ENCODE data around the gene ENDOD1. TPM values are rescaled to one million over a fixed set of nuclear protein-coding genes. Genes with fewer than 3 reads are reported as not detected.
"Not testable (repeated sequence)": the region's sequence is repeated elsewhere in the genome, so short reads cannot be mapped to it uniquely, and the experiment has no call there.

The ENDOD1 gene
- polyA plus RNA-seq, 1 experiment: 12.1 TPM

- DNase-seq (ENCODE audit: low read depth, low spot score): no peak
- H3K9me3 ChIP-seq (ENCODE audit: control insufficient read depth, insufficient read depth, low read length): no peaks in the 10 kb centered on the region
- H3K27ac ChIP-seq (ENCODE audit: low read depth, low read length): no peak overlapping the region
- no peak overlapping the region for H3K4me3 ChIP-seq (ENCODE audit: low read depth, low read length)
- POLR2A ChIA-PET: no interaction called here
- no peak for TF ChIP-seq CTCF (IDR thresholded peaks at IDR 0.05; ENCODE audit: low read depth, low read length)
- H3K27me3 ChIP-seq (ENCODE audit: control insufficient read depth, insufficient read depth, low read length): no peaks in the 10 kb centered on the region
- CTCF ChIA-PET: no interaction called here
Measured at GRCh38 chr11:95134491-95134890, 44.8 kb downstream of the ENDOD1 start.

- CTCF ChIA-PET: no interaction called here
- Histone ChIP-seq H3K9me3 (ENCODE audit: control insufficient read depth, insufficient read depth, low read length) (no peaks in the 10 kb centered on the region), H3K27ac (ENCODE audit: low read depth, low read length) (no peak overlapping the region), H3K4me3 (ENCODE audit: low read depth, low read length) (no peak overlapping the region), H3K27me3 (ENCODE audit: control insufficient read depth, insufficient read depth, low read length) (peaks cover 2% of the 10 kb centered on the region)
- no peak for TF ChIP-seq CTCF (IDR thresholded peaks at IDR 0.05; ENCODE audit: low read depth, low read length)
- POLR2A ChIA-PET: no interaction called here
- no peak for DNase-seq (ENCODE audit: low read depth, low spot score)
Measured at GRCh38 chr11:95135155-95135554, 45.5 kb downstream of the ENDOD1 start.

- Histone ChIP-seq H3K9me3 (ENCODE audit: control insufficient read depth, insufficient read depth, low read length) (no peaks in the 10 kb centered on the region), H3K27ac (ENCODE audit: low read depth, low read length) (no peak overlapping the region), H3K27me3 (ENCODE audit: control insufficient read depth, insufficient read depth, low read length) (peaks cover 5% of the 10 kb centered on the region), H3K4me3 (ENCODE audit: low read depth, low read length) (no peak overlapping the region)
- no peak for TF ChIP-seq CTCF (IDR thresholded peaks at IDR 0.05; ENCODE audit: low read depth, low read length)
- CTCF ChIA-PET: interaction anchor here (0.6 to 1.8 kb wide), 3 partner anchors 67 to 1970 kb away, joined by 3 to 13 read pairs (median 4); no protein-coding TSS in a partner anchor
- POLR2A ChIA-PET: no interaction called here
- DNase-seq (ENCODE audit: low read depth, low spot score): no peak
Measured at GRCh38 chr11:95135880-95136279, 46.2 kb downstream of the ENDOD1 start.

- DNase-seq (ENCODE audit: low read depth, low spot score); POLR2A ChIA-PET; H3K27ac ChIP-seq (ENCODE audit: low read depth, low read length); H3K27me3 ChIP-seq (ENCODE audit: control insufficient read depth, insufficient read depth, low read length); H3K9me3 ChIP-seq (ENCODE audit: control insufficient read depth, insufficient read depth, low read length); H3K4me3 ChIP-seq (ENCODE audit: low read depth, low read length): not testable (repeated sequence)
- CTCF ChIA-PET: interaction anchor here (0.9 to 1.8 kb wide), 5 partner anchors 67 to 1289 kb away, joined by 3 to 13 read pairs (median 3); partner anchors contain the start of gene SRSF8
Measured at GRCh38 chr11:95136747-95137146, 47.1 kb downstream of the ENDOD1 start.

- no peaks in the 10 kb centered on the region for H3K9me3 ChIP-seq (ENCODE audit: control insufficient read depth, insufficient read depth, low read length)
- TF ChIP-seq CTCF (IDR thresholded peaks at IDR 0.05; ENCODE audit: low read depth, low read length): no peak
- ChIA-PET POLR2A (no interaction called here), CTCF (interaction anchor here (0.9 to 1.8 kb wide), 5 partner anchors 68 to 1289 kb away, joined by 3 to 13 read pairs (median 3); partner anchors contain the start of gene SRSF8)
- H3K4me3 ChIP-seq (ENCODE audit: low read depth, low read length): no peak overlapping the region
- peaks cover 5% of the 10 kb centered on the region for H3K27me3 ChIP-seq (ENCODE audit: control insufficient read depth, insufficient read depth, low read length)
- DNase-seq (ENCODE audit: low read depth, low spot score): no peak
- H3K27ac ChIP-seq (ENCODE audit: low read depth, low read length): no peak overlapping the region
Measured at GRCh38 chr11:95137299-95137698, 47.7 kb downstream of the ENDOD1 start.
